HG03108 (cell line): ENCODE measurements around the gene PIK3CA.
"Not testable (repeated sequence)": the region's sequence is repeated elsewhere in the genome, so short reads cannot be mapped to it uniquely, and the experiment has no call there.

Experiments used
- ATAC-seq: cut with Tn5 transposase; IDR thresholded peaks from one replicate; pipeline ENCODE4 v1.9.1; 2021; ENCODE audit warnings: moderate library complexity; ENCODE audit not compliant: unreplicated experiment

PIK3CA gene

DNA sequence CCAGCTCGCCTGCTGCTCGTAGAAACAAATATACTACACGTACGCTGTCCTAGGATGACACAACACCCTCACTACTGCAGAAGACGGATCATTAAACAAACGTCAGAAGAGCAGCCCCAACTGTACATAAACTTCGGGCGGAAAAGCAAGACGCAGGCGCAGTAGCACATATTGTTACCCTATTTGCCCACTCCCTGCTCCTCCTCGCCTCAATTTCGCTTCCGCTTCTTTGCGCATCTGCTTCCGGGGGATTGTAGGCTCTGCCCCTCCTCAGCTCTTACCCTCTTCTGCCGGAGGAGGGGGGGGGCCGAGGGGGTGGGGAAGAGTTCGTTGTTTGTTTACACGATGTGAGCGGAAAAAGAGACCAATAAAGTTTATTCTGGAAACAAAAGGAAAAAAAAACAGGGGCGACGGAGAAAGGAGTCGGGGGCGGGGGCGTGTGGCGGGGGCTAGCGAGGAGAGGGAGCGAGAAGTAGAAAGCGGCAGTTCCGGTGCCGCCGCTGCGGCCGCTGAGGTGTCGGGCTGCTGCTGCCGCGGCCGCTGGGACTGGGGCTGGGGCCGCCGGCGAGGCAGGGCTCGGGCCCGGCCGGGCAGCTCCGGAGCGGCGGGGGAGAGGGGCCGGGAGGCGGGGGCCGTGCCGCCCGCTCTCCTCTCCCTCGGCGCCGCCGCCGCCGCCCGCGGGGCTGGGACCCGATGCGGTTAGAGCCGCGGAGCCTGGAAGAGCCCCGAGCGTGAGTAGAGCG, at the start of gene PIK3CA:
Gene PIK3CA (plus strand): TSS at position 485 of the 743 bp plus-strand sequence. CDS start 50,469 bp downstream, outside the sequence.
- ATAC-seq: peak; percentile 71

DNA sequence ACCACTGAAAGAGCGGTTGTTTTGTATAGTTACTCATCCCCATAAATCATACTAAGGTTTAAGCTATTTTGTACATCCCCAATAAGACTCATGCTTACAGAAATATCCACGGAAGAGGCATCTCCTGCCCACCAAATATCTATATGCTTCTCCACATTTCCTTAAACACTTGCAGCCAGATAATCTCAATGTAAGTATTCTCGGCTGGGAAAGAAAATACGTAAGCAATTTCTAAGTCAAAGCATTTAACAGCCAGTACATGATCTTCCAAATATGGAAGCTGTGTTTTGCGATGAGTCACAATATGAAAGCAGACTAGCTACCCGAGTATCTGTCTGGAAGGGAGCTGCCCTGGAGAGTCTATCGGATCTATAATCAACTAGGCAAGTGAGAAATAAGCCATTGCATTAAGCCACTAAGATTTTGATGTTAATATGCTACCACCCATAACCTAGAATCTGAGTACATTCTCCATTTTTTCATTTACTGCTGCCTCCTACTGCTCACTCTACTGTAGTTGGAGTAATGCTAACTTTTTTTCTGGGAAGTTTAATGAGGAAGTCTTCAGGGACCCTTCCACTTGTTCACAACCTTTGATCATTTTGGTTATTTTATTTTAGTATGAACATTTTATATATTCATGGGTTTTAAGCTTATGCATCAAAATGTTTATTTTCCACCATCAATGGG, 49.6 kb upstream of the PIK3CA start:
- no peak for ATAC-seq

DNA sequence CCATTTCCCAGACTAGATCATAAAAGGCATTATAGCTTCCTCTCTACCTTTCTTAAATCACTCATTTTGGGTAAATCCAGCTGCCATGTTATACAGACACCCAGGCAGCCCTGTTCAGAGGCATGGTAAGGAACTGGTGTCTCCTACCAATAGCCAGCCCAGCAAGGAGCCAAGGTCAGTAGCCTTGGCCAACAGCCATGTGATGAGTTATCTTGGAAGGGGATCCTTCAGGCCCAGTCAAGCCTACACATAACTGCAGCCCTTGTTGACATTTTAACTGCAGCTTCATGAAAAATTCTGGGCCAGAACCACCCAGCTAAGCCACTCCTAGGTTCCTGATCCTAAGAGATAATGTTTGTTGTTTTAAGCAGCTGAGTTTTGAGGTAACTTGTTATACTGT, 47.5 kb upstream of the PIK3CA start:
- no peak for ATAC-seq

DNA sequence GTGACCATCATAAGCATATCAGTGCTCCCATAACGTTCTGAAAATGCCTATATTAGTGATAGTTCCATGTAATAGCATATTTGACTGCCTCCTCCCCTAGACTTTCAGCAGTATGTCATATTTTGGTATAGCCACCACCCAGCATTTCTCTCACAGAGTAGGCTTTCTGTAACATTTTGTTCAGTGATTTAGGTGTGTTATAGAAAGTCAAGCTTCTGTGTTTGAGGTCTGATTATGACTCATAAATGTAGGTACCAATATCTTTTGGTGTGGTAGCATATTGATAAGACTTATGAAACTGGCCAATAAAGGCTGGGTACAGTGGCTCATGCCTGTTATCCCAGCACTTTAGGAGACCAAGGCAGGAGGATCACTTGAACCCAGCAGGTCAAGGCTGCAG, 42.3 kb upstream of the PIK3CA start:
- ATAC-seq: no peak

DNA sequence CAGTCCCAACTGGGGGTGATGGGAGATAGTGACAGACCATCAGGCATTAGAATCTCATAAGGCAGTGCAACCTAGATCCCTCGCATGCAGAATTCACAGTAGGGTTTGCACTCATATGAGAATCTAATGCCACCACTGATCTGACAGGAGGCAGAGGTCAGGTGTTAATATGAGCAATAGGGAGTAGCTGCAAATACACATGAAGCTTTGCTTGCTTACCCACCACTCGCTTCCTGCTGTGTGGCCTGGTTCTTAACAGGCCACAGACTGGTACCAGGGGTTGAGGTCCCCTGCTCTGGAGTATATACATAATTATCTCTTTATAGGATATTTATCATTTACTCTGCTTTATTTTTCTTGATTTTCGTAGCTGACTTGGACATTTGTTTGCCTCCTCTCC, 40.5 kb upstream of the PIK3CA start:
- ATAC-seq: no peak

DNA sequence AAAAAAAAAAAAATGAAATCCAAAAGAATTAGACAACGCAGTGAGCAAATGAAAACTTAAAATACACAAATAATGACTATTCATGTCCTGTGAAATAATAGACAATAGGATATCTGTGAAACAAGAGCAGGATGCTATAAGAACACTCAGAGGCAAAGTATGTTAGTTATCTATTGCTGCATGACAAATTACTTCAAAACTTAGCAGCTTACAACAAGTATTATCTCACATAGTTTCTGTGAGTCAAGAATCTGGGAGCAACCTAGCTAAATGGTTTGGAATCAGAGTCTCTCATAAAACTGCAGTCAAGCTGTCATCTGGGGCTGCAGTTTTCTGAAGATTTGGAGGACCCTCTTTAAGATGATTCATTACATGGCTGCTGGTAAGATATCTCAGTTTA, 40.1 kb upstream of the PIK3CA start:
- no peak for ATAC-seq

DNA sequence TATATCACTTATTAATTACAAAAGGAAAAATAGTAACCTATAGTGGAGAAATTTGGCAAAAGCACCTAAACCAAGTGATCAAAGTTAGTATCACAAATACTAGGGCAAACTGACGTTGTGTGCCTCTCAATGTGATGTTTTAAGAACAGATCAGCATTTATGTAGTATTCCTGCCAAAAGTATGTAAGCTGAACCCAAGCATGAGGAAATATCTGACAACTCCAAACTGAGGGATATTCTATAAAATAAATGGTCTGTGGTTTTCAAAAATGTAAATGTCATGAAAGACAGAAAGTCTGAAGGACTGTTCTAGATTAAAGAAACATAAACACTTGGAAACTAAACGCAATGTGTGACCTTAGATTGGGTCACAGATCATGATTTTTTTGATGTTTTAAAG, 34.3 kb upstream of the PIK3CA start:
- no peak for ATAC-seq

DNA sequence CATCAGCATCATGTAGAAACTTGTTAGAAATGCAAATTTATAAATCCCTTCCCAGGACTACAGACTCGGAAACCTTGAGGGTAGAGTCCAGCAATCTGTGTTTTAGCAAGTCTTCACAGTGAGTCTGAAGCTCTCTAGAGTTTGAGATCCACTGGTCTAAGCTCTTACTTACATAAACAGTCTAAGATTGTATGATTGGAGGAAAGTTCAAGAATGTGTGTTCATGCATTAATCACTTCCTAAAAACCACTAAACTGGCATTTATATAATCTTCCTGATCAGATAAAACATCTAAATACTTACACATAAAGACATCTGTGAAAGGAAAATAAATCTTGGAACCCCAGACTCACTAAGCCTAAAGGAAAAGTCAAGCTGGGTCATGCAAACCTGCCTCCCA, 32.7 kb upstream of the PIK3CA start:
- ATAC-seq: not testable (repeated sequence)

DNA sequence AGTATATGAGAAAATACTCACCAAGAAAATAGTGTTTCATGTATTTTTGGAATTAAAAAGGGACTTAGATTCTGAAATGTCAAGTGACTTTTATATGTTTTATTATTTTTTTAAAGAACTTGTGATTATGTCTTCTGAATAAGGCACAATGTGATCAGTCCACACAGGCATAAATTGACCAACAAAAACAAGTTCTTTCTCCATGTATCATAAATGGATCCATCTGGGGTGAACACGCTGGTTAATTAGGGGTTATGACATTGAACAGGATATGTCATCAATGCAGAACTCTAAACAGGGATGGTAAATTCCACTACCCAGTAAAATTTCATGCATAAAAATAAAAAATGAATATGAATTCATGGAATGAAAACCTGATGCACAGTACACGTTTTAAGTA, 31.3 kb upstream of the PIK3CA start:
- ATAC-seq: no peak

DNA sequence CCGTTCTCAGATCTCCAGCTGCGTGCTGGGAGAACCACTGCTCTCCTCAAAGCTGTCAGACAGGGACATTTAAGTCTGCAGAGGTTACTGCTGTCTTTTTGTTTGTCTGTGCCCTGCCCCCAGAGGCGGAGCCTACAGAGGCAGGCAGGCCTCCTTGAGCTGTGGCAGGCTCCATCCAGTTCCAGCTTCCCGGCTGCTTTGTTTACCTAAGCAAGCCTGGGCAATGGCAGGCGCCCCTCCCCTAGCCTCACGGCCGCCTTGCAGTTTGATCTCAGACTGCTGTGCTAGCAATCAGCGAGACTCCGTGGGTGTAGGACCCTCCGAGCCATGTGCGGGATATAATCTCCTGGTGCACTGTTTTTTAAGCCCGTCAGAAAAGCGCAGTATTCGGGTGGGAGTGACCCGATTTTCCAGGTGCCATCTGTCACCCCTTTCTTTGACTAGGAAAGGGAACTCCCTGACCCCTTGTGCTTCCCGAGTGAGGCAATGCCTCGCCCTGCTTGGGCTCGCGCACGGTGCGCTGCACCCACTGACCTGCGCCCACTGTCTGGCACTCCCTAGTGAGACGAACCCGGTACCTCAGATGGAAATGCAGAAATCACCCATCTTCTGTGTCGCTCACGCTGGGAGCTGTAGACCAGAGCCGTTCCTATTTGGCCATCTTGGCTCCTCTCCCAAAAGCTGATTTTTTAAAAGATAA, 15.8 kb upstream of the PIK3CA start:
- not testable (repeated sequence) for ATAC-seq

DNA sequence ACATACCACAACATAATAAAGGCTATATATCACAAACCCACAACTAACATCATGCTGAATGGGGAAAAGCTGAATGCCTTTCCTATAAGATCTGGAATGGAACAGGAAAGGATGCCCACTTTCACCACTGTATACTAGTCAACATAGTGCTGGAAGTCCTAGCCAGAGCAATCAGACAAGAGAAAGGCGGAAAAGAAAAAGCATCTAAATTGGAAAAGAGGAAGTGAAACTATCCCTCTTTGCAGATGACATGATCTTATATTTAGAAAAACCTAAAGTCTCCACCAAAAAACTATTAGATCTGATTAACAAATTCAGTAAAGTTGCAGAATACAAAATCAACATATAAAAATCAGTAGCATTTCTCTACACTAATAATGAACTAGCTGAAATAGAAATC, 14.6 kb upstream of the PIK3CA start:
- no peak for ATAC-seq

DNA sequence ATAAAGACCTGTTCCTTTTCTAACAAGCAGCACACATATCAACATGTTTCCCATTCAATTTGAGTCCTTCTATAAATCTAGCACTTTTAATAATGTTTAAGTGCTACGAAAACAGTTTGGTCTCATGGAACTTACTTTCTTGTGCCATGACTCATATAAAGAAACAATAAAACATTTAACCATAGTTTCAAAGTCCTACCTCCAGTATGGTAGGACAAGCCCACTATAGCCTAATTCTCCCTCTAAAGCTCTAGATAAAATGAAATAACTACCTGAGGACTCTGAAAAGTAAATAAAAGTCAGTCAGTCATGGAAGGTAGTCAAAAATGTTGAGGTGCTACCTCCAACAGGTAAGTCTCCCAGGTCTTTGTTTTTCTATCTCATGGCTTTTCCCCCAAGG, 12.0 kb upstream of the PIK3CA start:
- no peak for ATAC-seq

DNA sequence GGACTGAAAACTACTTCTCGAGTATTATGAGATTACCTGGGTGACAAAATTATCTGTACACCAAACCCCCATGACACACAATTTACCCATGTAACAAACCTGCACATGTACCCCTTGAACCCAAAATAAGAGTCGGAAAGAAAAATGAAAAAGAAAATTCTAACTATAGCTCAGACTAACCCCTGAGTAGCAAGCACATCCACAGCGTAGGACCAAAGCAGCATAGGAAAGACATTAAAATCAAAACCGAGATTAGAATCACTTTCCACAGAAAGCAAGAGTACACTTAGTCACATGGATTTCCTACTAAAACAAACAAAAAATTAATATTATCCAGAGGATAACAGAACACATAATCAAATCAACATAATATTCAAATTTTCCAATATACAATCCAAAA, 6.3 kb upstream of the PIK3CA start:
- ATAC-seq: no peak

DNA sequence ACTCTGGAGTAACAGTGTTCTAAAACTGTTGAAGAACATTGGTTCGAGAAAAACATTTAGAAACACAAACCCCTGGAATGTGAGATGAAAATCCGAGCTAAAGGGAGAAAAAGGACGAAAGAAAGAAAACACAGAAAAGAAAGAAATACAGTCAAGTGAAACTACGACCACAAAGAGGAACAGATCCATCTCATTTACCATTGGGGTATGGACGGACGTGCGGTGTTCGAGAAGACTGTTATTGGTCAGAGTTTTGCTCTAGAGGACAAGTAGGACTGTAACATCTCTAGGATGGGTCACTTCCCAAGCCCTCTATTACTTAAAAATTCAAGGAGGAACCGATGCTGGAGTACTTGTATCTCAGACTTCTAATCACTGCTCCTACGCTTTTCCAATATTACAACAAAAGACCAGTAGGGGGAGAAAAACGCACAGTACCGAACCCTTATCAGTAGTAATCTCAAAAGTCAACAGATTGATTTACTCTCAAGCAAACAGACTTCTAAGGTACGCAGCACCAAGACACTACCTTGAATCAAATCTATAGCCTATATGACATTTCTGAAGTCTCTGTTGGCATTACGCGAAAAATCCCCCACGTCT, 1.1 kb upstream of the PIK3CA start:
- peak; percentile 18 for ATAC-seq

DNA sequence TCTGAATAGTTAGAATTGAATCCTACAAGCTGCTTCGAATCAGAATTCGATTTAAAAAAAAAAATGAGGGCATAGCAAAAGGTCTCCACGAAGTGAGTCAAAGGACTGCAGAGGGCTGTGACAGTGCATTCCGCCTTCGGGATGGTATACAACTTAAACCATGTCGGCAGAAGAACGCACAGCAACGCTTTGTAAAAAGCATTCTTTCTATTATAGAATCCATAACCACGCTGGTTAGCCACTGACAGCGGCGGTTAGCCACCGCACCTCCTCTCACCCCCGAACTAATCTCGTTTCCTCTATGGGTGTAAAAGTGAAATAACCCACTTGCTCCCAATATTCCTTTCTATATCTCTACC, 664 bp upstream of the PIK3CA start:
- ATAC-seq: peak; percentile 29

DNA sequence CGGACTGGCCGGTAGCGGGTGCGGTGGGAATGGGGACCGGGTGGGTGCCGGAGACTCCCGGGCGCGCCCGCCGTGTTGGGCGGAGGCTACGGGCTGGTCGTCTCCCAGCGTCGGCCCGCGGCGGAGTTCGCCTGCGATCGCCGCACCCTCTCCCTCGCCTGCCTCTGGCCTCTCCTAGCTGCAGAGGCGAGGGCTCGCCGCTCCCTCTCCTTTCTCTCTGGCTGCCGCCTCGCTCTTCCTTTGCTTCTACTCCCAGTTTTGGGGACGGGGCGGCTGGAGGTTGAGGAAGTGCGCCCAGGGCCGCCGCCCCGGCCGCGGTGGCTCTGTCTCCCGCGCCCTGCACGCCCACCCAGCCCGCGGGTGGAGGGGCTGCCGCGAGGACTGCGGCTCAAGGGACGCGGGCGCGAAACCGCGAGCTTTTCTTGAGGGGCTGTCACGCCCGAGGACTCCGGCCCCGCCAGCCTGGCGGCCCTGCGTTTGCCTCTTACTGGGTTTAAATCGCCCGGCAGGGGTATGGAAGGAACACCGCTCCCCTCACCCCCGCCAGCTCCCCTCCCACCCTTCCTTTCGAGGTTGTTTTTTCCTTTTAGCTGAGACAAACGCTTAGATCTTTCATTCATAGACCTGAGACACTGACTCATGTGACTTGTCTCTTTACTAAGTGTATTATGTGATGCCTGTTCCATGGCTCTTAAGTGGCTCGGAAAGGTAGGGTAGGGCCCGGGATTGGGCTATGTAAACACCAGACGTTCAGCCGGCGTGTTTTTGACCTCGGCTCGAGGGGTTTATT, 654 bp downstream of the PIK3CA start:
- peak; percentile 21 for ATAC-seq

DNA sequence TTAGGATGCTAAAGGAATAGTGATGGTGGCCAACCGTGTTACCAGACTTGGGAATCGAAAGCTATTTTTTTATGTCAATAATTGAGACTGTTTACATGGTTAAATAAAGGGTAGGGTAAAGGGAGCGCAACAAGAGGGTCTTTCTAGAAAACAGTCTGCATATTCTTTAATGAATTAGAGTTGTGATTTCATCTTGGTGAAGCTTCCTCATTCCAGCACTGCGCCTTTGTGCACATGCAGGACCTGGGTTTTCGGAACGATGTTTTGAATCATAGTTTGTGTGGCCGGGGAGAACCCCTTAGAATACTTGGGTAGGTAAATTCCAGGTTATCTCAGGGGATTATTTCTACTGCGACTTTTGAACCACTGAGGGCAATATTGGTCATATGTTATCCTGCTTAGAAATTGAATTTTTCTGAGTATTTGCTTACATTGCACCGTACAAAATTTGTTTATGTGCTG, 1.3 kb downstream of the PIK3CA start:
- peak; percentile 29 for ATAC-seq

DNA sequence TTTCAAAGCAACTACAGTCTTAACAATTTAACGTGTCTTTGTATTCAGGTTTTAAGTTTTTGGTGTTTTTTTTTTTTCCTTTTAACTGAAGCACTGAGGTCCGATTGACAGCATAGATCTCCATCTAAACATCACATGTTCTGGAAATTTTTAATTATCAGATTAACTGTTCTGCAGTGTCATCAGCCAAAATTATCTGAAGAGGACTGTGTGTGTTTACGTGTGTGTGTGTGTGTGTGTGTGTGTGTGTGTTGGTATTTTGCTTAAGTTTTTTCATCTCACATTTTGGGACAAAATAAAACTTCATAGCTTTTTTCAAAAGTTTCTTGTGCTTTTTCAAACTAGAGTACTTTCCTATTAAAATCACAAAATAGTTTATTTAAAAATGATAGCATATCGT, 1.8 kb downstream of the PIK3CA start:
- ATAC-seq: no peak

DNA sequence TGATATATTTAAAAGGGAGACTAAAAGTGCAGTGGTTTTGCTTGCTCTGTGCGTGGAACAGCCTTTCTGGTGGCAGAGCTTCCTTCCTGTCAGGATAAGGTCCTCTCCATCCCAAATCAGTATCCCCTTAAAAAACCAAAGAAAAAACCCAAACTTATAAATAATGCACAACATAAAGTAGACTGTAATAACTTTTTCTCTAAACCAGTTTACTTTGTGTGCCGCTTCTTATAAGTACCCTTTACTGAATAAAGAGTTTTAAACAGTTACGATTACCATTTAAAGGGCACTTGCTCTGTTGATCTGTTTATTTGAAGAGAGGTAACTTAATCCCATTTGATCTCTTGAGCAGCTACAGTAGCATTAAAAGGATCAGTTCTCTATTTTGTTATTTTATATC, 2.5 kb downstream of the PIK3CA start:
- no peak for ATAC-seq

DNA sequence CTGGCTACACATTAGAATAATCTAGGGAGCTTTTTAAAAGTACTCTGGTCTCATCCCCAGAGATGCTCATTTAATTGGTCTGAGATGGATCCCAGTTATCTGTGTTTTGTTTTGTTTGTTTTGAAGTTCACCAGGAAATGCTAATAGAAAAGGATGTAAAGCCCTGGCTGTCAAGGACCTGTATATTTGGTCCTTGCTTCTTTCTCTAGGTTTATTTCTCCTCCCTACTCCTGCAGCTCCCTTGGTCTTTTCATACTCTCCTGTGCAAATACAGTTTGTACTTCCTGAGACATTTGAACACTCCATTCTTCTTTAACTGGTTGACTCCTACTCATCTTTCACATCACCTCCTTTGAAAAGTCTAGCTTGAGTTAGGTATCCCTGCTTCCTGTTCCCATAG, 3.3 kb downstream of the PIK3CA start:
- no peak for ATAC-seq

DNA sequence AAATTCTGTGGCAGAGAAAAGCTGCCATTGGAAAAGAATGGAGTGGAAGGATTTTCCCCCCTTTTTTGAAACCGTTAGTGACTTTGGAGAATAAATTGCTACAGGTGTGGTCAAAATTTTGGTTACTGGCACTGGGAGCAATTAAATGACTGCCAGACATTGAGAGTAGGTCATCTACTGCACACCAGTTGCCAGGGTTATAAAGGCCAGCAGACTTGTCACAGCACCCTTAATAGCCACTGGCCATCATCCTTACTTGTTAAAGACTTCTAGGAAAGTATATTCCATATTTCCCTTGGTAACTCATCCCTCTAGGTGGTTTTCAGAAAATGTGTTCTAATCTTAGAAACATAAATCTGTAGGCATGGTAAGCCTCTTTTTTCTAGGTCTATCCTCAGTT, 8.0 kb downstream of the PIK3CA start:
- ATAC-seq: no peak
